ENCODE measurements around the gene PIGN. TPM values are rescaled to one million over a fixed set of nuclear protein-coding genes. Genes with fewer than 3 reads are reported as not detected.
"Not testable (repeated sequence)": the region's sequence is repeated elsewhere in the genome, so short reads cannot be mapped to it uniquely, and the experiment has no call there.

Gene PIGN
- total and polyA plus RNA-seq, 4 donors, result 10.9 to 47.0 (median 19.4) TPM

- no CpG with 5 or more reads among the region's 2 CpGs for WGBS (ENCODE audit: insufficient coverage)
- H3K4me1 ChIP-seq (ENCODE audit: control insufficient read depth, insufficient read depth, low read length), result peaks cover 5% of the 10 kb centered on the region
- DNase-seq (ENCODE audit: low read depth in 4 of 6, low spot score in 6 of 6), result peak; percentile 5 to 89 (median 45)
- H3K4me3 ChIP-seq (ENCODE audit: low read depth, low read length), result no peak overlapping the region
- H3K27me3 ChIP-seq (ENCODE audit: control insufficient read depth, insufficient read depth, low read length), result no peaks in the 10 kb centered on the region
- no peaks in the 10 kb centered on the region for H3K9me3 ChIP-seq (ENCODE audit: control insufficient read depth, insufficient read depth, low read length)
- H3K36me3 ChIP-seq (ENCODE audit: control insufficient read depth, insufficient read depth, low read length), result no peaks in the 10 kb centered on the region
- H3K27ac ChIP-seq (ENCODE audit: low read depth, low read length), result no peak overlapping the region
These were observed 3.2 kb downstream of the PIGN start for GRCh38 chr18:62183578-62184195.

GRCh38 chr18:62182220-62182619, 4.6 kb downstream of the PIGN start:
- no peaks in the 10 kb centered on the region for H3K36me3 ChIP-seq (ENCODE audit: control insufficient read depth, insufficient read depth, low read length)
- H3K27me3 ChIP-seq (ENCODE audit: control insufficient read depth, insufficient read depth, low read length), result no peaks in the 10 kb centered on the region
- 93% methylated on average over 3 of the region's 3 CpGs for WGBS (ENCODE audit: insufficient coverage)
- no peaks in the 10 kb centered on the region for H3K9me3 ChIP-seq (ENCODE audit: control insufficient read depth, insufficient read depth, low read length)
- H3K4me3 ChIP-seq (ENCODE audit: low read depth, low read length), result no peak overlapping the region
- no peak overlapping the region for H3K27ac ChIP-seq (ENCODE audit: low read depth, low read length)
- peaks cover 5% of the 10 kb centered on the region for H3K4me1 ChIP-seq (ENCODE audit: control insufficient read depth, insufficient read depth, low read length)
- DNase-seq (ENCODE audit: low read depth in 4 of 6, low spot score in 6 of 6), result no peak

GRCh38 chr18:62179213-62179612, 7.6 kb downstream of the PIGN start:
- no peak overlapping the region for H3K27ac ChIP-seq (ENCODE audit: low read depth, low read length)
- no peaks in the 10 kb centered on the region for H3K36me3 ChIP-seq (ENCODE audit: control insufficient read depth, insufficient read depth, low read length)
- H3K27me3 ChIP-seq (ENCODE audit: control insufficient read depth, insufficient read depth, low read length), result no peaks in the 10 kb centered on the region
- no peak for DNase-seq (ENCODE audit: low read depth in 4 of 6, low spot score in 6 of 6)
- no peaks in the 10 kb centered on the region for H3K9me3 ChIP-seq (ENCODE audit: control insufficient read depth, insufficient read depth, low read length)
- no CpG with 5 or more reads among the region's 4 CpGs for WGBS (ENCODE audit: insufficient coverage)
- H3K4me1 ChIP-seq (ENCODE audit: control insufficient read depth, insufficient read depth, low read length), result no peaks in the 10 kb centered on the region
- no peak overlapping the region for H3K4me3 ChIP-seq (ENCODE audit: low read depth, low read length)

GRCh38 chr18:62177271-62177670, 9.6 kb downstream of the PIGN start:
- DNase-seq (ENCODE audit: low read depth in 4 of 6, low spot score in 6 of 6), result no peak
- Histone ChIP-seq H3K27ac (ENCODE audit: low read depth, low read length) (no peak overlapping the region), H3K27me3 (ENCODE audit: control insufficient read depth, insufficient read depth, low read length) (no peaks in the 10 kb centered on the region), H3K36me3 (ENCODE audit: control insufficient read depth, insufficient read depth, low read length) (no peaks in the 10 kb centered on the region), H3K4me1 (ENCODE audit: control insufficient read depth, insufficient read depth, low read length) (no peaks in the 10 kb centered on the region), H3K9me3 (ENCODE audit: control insufficient read depth, insufficient read depth, low read length) (no peaks in the 10 kb centered on the region), H3K4me3 (ENCODE audit: low read depth, low read length) (no peak overlapping the region)
- no CpG with 5 or more reads among the region's 3 CpGs for WGBS (ENCODE audit: insufficient coverage)

GRCh38 chr18:62175521-62175920, 11.3 kb downstream of the PIGN start:
- WGBS (ENCODE audit: insufficient coverage), result no CpG with 5 or more reads among the region's 3 CpGs
- Histone ChIP-seq H3K4me1 (ENCODE audit: control insufficient read depth, insufficient read depth, low read length) (no peaks in the 10 kb centered on the region), H3K9me3 (ENCODE audit: control insufficient read depth, insufficient read depth, low read length) (no peaks in the 10 kb centered on the region), H3K27ac (ENCODE audit: low read depth, low read length) (no peak overlapping the region), H3K27me3 (ENCODE audit: control insufficient read depth, insufficient read depth, low read length) (no peaks in the 10 kb centered on the region), H3K36me3 (ENCODE audit: control insufficient read depth, insufficient read depth, low read length) (no peaks in the 10 kb centered on the region), H3K4me3 (ENCODE audit: low read depth, low read length) (no peak overlapping the region)
- no peak for DNase-seq (ENCODE audit: low read depth in 4 of 6, low spot score in 6 of 6)

GRCh38 chr18:62172298-62172697, 14.6 kb downstream of the PIGN start:
- Histone ChIP-seq H3K36me3 (ENCODE audit: control insufficient read depth, insufficient read depth, low read length) (no peaks in the 10 kb centered on the region), H3K27me3 (ENCODE audit: control insufficient read depth, insufficient read depth, low read length) (no peaks in the 10 kb centered on the region), H3K4me1 (ENCODE audit: control insufficient read depth, insufficient read depth, low read length) (no peaks in the 10 kb centered on the region), H3K9me3 (ENCODE audit: control insufficient read depth, insufficient read depth, low read length) (no peaks in the 10 kb centered on the region), H3K27ac (ENCODE audit: low read depth, low read length) (no peak overlapping the region), H3K4me3 (ENCODE audit: low read depth, low read length) (no peak overlapping the region)
- DNase-seq (ENCODE audit: low read depth in 4 of 6, low spot score in 6 of 6), result no peak

GRCh38 chr18:62170857-62171256, 16.0 kb downstream of the PIGN start:
- H3K4me3 ChIP-seq (ENCODE audit: low read depth, low read length), result no peak overlapping the region
- no peaks in the 10 kb centered on the region for H3K9me3 ChIP-seq (ENCODE audit: control insufficient read depth, insufficient read depth, low read length)
- H3K36me3 ChIP-seq (ENCODE audit: control insufficient read depth, insufficient read depth, low read length), result no peaks in the 10 kb centered on the region
- no peaks in the 10 kb centered on the region for H3K27me3 ChIP-seq (ENCODE audit: control insufficient read depth, insufficient read depth, low read length)
- WGBS (ENCODE audit: insufficient coverage), result no CpG with 5 or more reads among the region's 1 CpG
- no peaks in the 10 kb centered on the region for H3K4me1 ChIP-seq (ENCODE audit: control insufficient read depth, insufficient read depth, low read length)
- no peak for DNase-seq (ENCODE audit: low read depth in 4 of 6, low spot score in 6 of 6)
- no peak overlapping the region for H3K27ac ChIP-seq (ENCODE audit: low read depth, low read length)

- not testable (repeated sequence) for H3K4me3 ChIP-seq (ENCODE audit: low read depth, low read length); H3K36me3 ChIP-seq (ENCODE audit: control insufficient read depth, insufficient read depth, low read length); H3K27me3 ChIP-seq (ENCODE audit: control insufficient read depth, insufficient read depth, low read length); H3K4me1 ChIP-seq (ENCODE audit: control insufficient read depth, insufficient read depth, low read length); DNase-seq (ENCODE audit: low read depth in 4 of 6, low spot score in 6 of 6); H3K27ac ChIP-seq (ENCODE audit: low read depth, low read length); H3K9me3 ChIP-seq (ENCODE audit: control insufficient read depth, insufficient read depth, low read length)
- no CpG with 5 or more reads among the region's 1 CpG for WGBS (ENCODE audit: insufficient coverage)
These were observed 20.3 kb downstream of the PIGN start for GRCh38 chr18:62166524-62166923.

- no peaks in the 10 kb centered on the region for H3K27me3 ChIP-seq (ENCODE audit: control insufficient read depth, insufficient read depth, low read length)
- no peaks in the 10 kb centered on the region for H3K9me3 ChIP-seq (ENCODE audit: control insufficient read depth, insufficient read depth, low read length)
- no peaks in the 10 kb centered on the region for H3K36me3 ChIP-seq (ENCODE audit: control insufficient read depth, insufficient read depth, low read length)
- H3K4me3 ChIP-seq (ENCODE audit: low read depth, low read length), result no peak overlapping the region
- DNase-seq (ENCODE audit: low read depth in 4 of 6, low spot score in 6 of 6), result no peak
- whole genome bisulfite sequencing (ENCODE audit: insufficient coverage), result 89% methylated on average over 2 of the region's 3 CpGs
- H3K4me1 ChIP-seq (ENCODE audit: control insufficient read depth, insufficient read depth, low read length), result no peaks in the 10 kb centered on the region
- no peak overlapping the region for H3K27ac ChIP-seq (ENCODE audit: low read depth, low read length)
These were observed 21.3 kb downstream of the PIGN start for GRCh38 chr18:62165583-62165982.

- Histone ChIP-seq H3K4me3 (ENCODE audit: low read depth, low read length) (no peak overlapping the region), H3K9me3 (ENCODE audit: control insufficient read depth, insufficient read depth, low read length) (no peaks in the 10 kb centered on the region), H3K36me3 (ENCODE audit: control insufficient read depth, insufficient read depth, low read length) (no peaks in the 10 kb centered on the region), H3K27me3 (ENCODE audit: control insufficient read depth, insufficient read depth, low read length) (no peaks in the 10 kb centered on the region), H3K27ac (ENCODE audit: low read depth, low read length) (no peak overlapping the region), H3K4me1 (ENCODE audit: control insufficient read depth, insufficient read depth, low read length) (no peaks in the 10 kb centered on the region)
- 80% methylated on average over 3 of the region's 5 CpGs for WGBS (ENCODE audit: insufficient coverage)
- DNase-seq (ENCODE audit: low read depth in 4 of 6, low spot score in 6 of 6), result no peak
These were observed 21.9 kb downstream of the PIGN start for GRCh38 chr18:62164855-62165487.
